ENCODE measurements around the gene DNAJC13. TPM values are rescaled to one million over a fixed set of nuclear protein-coding genes. Genes with fewer than 3 reads are reported as not detected.

Gene DNAJC13
- total and polyA plus RNA-seq, 2 donors (not counting 1 experiment from before 2014, with no cell fraction given), result 9.7 to 51.1 TPM

- Histone ChIP-seq H3K36me3 (replicated peaks in 1 of 2; ENCODE audit: control extremely low read depth in 1 of 2, control insufficient read depth in 1 of 2, extremely low read depth in 1 of 2, insufficient read depth in 2 of 2, low read length in 1 of 2) (no peaks in the 10 kb centered on the region), H3K79me2 (ENCODE audit: control insufficient read depth, insufficient read depth, low read length) (no peaks in the 10 kb centered on the region), H3K4me2 (replicated peaks; ENCODE audit: low read depth, low read length, poor library complexity, severe bottlenecking) (no peak overlapping the region), H3K27me3 (replicated peaks in 1 of 4; ENCODE audit: control extremely low read depth in 1 of 4, control insufficient read depth in 3 of 4, insufficient read depth in 4 of 4, low read length in 3 of 4) (no peaks in the 10 kb centered on the region), H3K9ac (ENCODE audit: low read length) (no peak overlapping the region), H3K9me3 (ENCODE audit: control extremely low read depth in 1 of 3, control insufficient read depth in 2 of 3, insufficient read depth in 1 of 3, low read length in 2 of 3) (no peaks in the 10 kb centered on the region), H2AFZ (ENCODE audit: insufficient read depth, low read depth, low read length, poor library complexity, severe bottlenecking) (no peak overlapping the region), H3K4me3 (ENCODE audit: control extremely low read depth in 1 of 5, extremely low read depth in 1 of 5, insufficient read depth in 1 of 5, low read depth in 2 of 5, low read length in 4 of 5) (no peak overlapping the region), H4K20me1 (ENCODE audit: control insufficient read depth, insufficient read depth, low read length, poor library complexity, severe bottlenecking) (no peaks in the 10 kb centered on the region), H3K27ac (ENCODE audit: low read length in 2 of 2) (no peak overlapping the region), H3K4me1 (ENCODE audit: control insufficient read depth in 2 of 2, insufficient read depth in 2 of 2, low read length in 2 of 2) (peaks cover 0 to 7% of the 10 kb centered on the region in 2 donors)
- ATAC-seq (ENCODE audit: low read depth) (no peak), DNase-seq (no peak)
- no CpG with 5 or more reads among the region's 3 CpGs for WGBS (ENCODE audit: insufficient coverage)
- H3K9me3 Mint-ChIP-seq (ENCODE audit: insufficient read depth), result no peaks in the 10 kb centered on the region
- CTCF ChIA-PET, result interaction anchor here (1.0 kb wide), 1 partner anchor 92 kb away, joined by 3 read pairs; no protein-coding TSS in a partner anchor
- no peak for TF ChIP-seq CTCF (IDR thresholded peaks at IDR 0.05)
- TF ChIP-seq EZH2 (IDR thresholded peaks at IDR 0.05; ENCODE audit: borderline replicate concordance, insufficient read depth, low read depth, low read length, poor library complexity, severe bottlenecking), result no peak
- intact Hi-C loops (cut with micrococcal nuclease), result no loop called here
- H3K4me1 Mint-ChIP-seq, result peaks cover 8% of the 10 kb centered on the region
- no peak overlapping the region for H3K27ac Mint-ChIP-seq
- no peak overlapping the region for H3K4me3 Mint-ChIP-seq
- no peaks in the 10 kb centered on the region for H3K27me3 Mint-ChIP-seq
- POLR2A ChIA-PET, result no interaction called here
Observed at GRCh38 chr3:132550579-132551305, 133.4 kb downstream of the DNAJC13 start.

GRCh38 chr3:132553826-132554225 is 136.5 kb downstream of the DNAJC13 start:
- DNase-seq (no peak), ATAC-seq (ENCODE audit: low read depth) (no peak)
- Histone ChIP-seq H3K4me1 (ENCODE audit: control insufficient read depth in 2 of 2, insufficient read depth in 2 of 2, low read length in 2 of 2) (peaks cover 0 to 7% of the 10 kb centered on the region in 2 donors), H2AFZ (ENCODE audit: insufficient read depth, low read depth, low read length, poor library complexity, severe bottlenecking) (no peak overlapping the region), H3K36me3 (replicated peaks in 1 of 2; ENCODE audit: control extremely low read depth in 1 of 2, control insufficient read depth in 1 of 2, extremely low read depth in 1 of 2, insufficient read depth in 2 of 2, low read length in 1 of 2) (peaks cover 0 to 2% of the 10 kb centered on the region in 2 experiments), H4K20me1 (ENCODE audit: control insufficient read depth, insufficient read depth, low read length, poor library complexity, severe bottlenecking) (no peaks in the 10 kb centered on the region), H3K27ac (ENCODE audit: low read length in 2 of 2) (no peak overlapping the region), H3K27me3 (replicated peaks in 1 of 4; ENCODE audit: control extremely low read depth in 1 of 4, control insufficient read depth in 3 of 4, insufficient read depth in 4 of 4, low read length in 3 of 4) (no peaks in the 10 kb centered on the region), H3K4me2 (replicated peaks; ENCODE audit: low read depth, low read length, poor library complexity, severe bottlenecking) (no peak overlapping the region), H3K9ac (ENCODE audit: low read length) (no peak overlapping the region), H3K79me2 (ENCODE audit: control insufficient read depth, insufficient read depth, low read length) (no peaks in the 10 kb centered on the region), H3K9me3 (ENCODE audit: control extremely low read depth in 1 of 3, control insufficient read depth in 2 of 3, insufficient read depth in 1 of 3, low read length in 2 of 3) (no peaks in the 10 kb centered on the region), H3K4me3 (ENCODE audit: control extremely low read depth in 1 of 5, extremely low read depth in 1 of 5, insufficient read depth in 1 of 5, low read depth in 2 of 5, low read length in 4 of 5) (no peak overlapping the region)
- H3K27me3 Mint-ChIP-seq, result no peaks in the 10 kb centered on the region
- POLR2A ChIA-PET, result no interaction called here
- CTCF ChIA-PET, result interaction anchor here (1.4 kb wide), 1 partner anchor 89 kb away, joined by 3 read pairs; no protein-coding TSS in a partner anchor
- H3K4me1 Mint-ChIP-seq, result peaks cover 8% of the 10 kb centered on the region
- H3K4me3 Mint-ChIP-seq, result no peak overlapping the region
- TF ChIP-seq CTCF (IDR thresholded peaks at IDR 0.05), result no peak
- TF ChIP-seq EZH2 (IDR thresholded peaks at IDR 0.05; ENCODE audit: borderline replicate concordance, insufficient read depth, low read depth, low read length, poor library complexity, severe bottlenecking), result no peak
- intact Hi-C loops (cut with micrococcal nuclease), result no loop called here
- no peak overlapping the region for H3K27ac Mint-ChIP-seq
- 99% methylated on average over 6 of the region's 6 CpGs for WGBS (ENCODE audit: insufficient coverage)
- H3K9me3 Mint-ChIP-seq (ENCODE audit: insufficient read depth), result no peaks in the 10 kb centered on the region
